GM12874 (cell line): ENCODE data around the gene DLX3.

Experiments
- CTCF ChIP-seq: IDR thresholded peaks from 2 replicates; pipeline ENCODE4 v1.5.1; 2011; ENCODE audit warnings: low read depth, mild to moderate bottlenecking, control low read depth, low read length, moderate library complexity; ENCODE audit not compliant: insufficient read depth

Gene DLX3

DNA sequence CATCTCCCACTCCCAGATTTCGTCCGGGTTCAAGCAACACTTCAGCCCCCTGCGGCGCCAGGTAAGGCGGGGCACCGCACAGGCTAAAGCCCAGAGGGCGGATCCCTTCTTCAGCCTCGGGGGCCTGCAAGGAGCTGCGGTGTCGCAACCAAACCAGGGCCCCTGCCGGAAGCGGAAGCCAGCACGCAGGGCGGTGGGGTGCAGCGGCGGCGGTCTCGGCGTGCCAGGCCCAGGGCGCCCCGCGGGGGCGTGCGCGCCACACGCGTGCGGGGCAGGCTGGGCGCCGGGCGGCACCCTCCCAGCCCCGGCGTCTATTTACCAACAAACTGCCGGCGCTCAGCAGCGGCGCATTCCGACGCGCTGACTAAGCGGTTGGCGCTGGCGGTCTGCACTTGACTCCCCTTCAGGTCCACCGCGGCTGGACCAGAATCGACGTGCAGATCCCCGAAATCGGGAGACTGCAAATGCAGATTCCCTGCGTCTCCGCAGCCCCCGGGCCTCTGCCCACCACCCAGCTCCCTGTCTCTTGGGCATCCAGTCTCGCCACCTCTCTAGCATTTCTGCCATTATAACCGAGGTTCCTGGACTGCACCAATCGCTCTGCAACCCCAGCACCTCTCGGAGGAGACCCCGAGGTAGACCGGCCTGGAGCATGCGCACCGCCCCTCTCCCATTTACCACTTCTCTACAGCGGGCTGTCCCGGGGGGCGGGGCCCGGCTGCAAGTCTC lies 26.5 kb downstream of the DLX3 start:
- no peak for TF ChIP-seq CTCF

DNA sequence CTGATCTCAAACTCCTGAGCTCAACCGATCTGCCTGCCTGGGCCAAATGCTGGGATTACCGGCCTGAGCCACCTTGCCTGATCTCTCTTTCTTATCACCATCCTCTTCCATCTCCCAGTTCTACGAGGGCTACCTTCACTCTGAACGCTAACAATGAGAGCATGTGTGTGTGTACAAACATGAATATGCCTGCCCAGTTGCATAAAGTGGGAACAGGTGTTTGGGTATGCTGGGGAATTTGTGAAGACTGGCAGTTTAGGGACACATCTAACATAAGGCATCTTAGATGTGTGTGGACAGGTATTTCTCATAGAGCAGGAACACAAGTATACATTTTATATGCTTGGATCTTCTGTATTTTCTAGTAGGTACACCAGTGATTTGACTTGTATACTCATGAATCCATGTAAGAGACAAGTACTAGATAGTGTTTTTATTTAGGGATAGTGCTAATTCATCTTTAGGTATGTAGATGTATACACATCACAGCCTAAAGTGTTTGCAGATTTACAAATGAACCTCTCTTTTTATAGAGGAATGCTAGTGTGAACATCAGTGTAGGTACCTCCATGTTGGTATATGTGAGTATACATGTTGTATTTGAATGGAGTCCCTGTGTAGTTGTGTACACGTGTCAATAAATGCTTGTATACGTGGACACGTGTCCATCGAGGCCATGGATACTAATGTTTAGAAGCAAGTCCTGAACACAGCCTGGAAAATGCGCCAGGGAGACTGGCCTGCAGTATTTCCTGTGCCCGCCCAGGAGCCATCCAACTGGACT lies 27.2 kb downstream of the DLX3 start:
- no peak for TF ChIP-seq CTCF

- no peak for TF ChIP-seq CTCF
Observed at GRCh38 chr17:49967205-49967604, 27.8 kb downstream of the DLX3 start.

DNA sequence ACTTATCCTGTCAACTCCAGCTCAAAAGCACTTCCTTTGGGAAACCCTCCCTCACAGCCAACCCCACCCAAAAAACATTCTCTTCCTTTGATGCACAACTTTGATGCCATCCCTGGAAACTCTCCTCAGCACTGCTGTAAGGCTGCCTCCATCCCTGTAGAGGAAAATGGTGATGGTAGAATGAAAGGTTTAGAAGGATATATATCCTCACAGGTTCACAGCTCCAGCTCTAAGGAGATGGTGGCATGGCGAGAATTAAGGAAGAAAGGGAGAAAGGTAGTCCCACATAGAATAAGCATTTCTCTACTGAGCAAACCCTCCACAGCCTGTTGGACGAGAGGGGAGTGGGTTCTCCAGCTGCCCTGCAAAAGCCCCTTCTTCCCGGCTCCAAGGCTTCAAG lies 28.3 kb downstream of the DLX3 start:
- TF ChIP-seq CTCF: no peak

DNA sequence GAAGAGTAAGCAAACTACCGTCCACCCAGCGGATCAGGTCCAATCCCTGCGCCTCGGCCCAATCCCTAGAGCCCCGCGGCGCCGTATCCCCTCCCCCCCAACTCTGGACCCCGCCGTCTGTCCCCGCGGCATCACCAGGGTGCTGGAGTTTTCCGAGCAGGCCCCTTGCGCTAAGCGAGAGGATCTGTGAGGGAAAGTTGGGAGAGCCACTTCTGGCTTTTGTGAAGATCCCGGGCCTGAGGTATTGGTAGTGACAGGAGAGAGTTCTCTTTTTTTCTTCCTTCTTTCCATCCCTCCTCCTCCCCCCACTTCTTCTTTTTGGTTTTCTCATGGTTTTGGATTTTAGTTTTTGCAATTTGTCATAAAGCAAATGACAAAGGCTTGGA lies 29.5 kb downstream of the DLX3 start:
- TF ChIP-seq CTCF: no peak

DNA sequence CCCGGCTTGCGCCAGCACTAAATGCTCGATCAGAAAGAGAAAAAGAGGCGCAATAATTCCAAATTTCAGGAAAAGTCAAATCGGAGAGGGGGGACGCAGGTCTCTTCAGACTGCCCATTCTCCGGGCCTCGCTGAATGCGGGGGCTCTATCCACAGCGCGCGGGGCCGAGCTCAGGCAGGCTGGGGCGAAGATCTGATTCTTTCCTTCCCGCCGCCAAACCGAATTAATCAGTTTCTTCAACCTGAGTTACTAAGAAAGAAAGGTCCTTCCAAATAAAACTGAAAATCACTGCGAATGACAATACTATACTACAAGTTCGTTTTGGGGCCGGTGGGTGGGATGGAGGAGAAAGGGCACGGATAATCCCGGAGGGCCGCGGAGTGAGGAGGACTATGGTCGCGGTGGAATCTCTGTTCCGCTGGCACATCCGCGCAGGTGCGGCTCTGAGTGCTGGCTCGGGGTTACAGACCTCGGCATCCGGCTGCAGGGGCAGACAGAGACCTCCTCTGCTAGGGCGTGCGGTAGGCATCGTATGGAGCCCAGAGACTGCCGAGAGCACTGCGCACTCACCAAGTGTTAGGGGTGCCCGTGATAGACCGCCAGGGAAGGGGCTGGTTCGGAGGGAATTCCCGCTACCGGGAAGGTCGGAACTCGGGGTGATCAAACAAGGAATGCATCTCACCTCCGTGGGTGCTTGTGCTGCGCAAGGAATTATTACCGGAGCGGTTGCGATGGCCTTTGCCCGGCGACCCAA lies 30.1 kb downstream of the DLX3 start:
- TF ChIP-seq CTCF: no peak

DNA sequence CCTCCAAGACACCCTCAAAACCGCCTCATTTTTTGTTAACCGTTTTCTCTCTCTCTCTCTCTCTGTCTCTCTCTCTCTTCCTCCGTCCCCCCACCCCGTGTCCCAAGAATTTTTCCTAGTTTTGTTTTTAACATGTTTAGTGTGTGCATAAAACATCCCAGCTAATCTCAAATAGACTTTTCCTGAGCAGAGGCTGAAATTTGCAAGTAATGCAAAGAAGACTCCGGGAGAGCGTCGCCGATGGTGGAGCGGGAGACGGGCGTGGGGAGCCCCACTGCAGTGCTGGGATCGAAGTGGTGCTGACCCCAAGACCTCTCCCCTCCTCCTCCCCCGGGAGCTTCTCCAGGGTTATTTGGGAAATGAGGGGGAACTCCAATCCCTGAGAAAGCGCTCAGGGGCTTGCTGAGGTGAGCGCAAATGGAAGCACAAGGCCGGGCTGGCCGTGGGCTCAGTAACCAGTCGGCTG lies 30.7 kb downstream of the DLX3 start:
- TF ChIP-seq CTCF: no peak
